MV-4-11 (cell line): ENCODE results near the gene SLC24A5.

ENCODE experiments used
- DNase-seq: peaks from one replicate; lab custom pipeline; 2025; lab: John Stamatoyannopoulos, UW

Gene SLC24A5

GRCh38 chr15:48120745-48121144 lies at the start of gene SLC24A5:
Gene SLC24A5 (plus strand): TSS chr15:48120990. CDS start chr15:48121045, 55 bp downstream.
- DNase-seq: no peak

DNA sequence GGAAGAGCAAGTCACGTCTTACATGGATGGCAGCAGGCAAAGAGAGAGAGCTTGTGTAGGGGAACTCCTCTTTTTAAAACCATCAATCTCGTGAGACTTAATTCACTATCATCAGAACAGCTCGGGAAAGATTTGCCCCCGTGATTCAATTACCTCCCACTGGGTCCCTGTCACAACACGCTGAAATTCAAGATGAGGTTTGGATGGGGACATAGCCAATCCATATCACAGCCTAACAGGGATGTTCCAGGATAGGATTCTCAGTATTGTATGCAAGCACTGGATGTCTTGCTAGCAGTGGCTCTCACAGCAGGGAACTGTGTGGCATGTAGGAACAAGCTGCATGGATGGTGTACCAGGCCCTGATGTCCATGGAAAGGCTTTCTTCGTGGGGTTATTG lies 47.8 kb upstream of the SLC24A5 start:
- DNase-seq: no peak

- DNase-seq: no peak
Observed at GRCh38 chr15:48073881-48074280, 46.9 kb upstream of the SLC24A5 start.

DNA sequence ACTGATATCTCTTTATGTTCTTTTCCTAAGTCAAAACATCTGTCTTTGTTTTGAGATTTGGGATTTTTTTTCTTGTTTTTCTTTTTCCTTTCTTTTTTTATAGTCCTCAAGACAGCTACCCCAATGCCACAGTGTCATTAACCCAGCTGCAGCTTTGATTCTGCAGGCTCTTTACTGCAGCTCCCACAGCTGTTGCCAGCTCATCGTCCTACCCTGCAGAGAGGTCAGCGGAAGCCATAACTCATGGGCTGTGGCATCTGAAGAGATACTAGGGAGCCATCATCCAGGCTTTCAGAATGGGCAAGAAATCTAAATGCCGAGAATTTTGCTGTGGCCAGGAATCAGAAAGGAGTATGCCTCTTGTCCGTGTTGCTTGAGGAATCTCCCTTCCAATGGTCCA lies 44.3 kb upstream of the SLC24A5 start:
- no peak for DNase-seq

GRCh38 chr15:48077616-48078184 lies 43.1 kb upstream of the SLC24A5 start:
- no peak for DNase-seq

DNA sequence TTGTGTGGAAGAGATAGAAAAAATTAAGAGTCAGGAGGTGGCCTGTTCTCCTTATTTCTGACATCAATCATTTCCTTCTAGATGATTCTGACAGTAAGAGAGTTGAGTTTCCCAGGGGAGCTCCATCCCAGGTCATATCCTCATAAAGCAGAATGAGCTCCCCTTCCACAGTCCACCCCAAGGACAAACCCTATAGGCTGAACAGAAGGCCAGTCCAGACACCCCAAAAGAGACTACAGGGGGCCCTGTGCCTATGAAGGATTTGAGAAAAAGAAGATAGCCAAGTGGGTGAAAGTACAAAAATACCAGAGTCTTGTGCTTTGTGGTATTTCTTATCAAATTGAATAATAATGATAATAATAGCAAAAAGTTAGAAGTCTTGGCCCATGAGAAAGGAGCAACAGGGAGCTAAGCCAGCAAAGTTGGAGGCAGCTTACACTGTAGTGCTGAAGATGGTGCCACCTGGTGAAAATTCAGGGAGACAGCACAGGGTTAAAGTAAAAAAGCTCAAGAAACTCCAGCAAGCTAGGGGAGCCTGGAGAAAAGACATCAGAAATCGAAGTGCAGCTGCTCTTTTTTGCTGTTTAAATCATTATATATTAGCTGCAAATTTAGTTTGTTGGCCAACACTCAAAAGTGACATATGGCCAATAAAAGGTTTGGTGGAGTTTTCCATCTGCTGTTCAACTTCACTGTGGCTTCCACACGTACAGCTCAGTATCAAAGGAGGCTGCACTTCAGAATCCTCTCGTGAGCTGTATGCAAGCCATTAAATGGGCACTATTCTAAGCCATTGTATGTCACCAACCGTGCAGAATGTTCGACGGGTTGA lies 35.8 kb upstream of the SLC24A5 start:
- peak; percentile 30 for DNase-seq

DNA sequence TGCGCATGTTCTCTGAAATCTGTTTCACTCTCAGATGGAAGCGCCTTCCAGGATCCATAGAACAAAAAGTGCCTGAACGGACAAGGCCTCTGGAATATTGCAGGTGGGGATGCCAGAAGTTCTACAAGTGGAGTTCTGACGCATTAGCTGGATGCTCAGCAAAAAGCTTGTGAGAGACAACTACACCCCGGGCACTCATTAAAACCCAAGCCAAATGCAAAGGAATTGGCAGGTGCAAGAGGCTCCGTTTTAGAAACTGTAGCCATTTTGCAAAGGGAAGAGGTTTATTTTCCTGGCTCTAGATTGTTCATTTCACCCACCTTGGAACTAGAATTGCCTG lies 35.2 kb upstream of the SLC24A5 start:
- no peak for DNase-seq

GRCh38 chr15:48086133-48086532 lies 34.7 kb upstream of the SLC24A5 start:
- DNase-seq: no peak

DNA sequence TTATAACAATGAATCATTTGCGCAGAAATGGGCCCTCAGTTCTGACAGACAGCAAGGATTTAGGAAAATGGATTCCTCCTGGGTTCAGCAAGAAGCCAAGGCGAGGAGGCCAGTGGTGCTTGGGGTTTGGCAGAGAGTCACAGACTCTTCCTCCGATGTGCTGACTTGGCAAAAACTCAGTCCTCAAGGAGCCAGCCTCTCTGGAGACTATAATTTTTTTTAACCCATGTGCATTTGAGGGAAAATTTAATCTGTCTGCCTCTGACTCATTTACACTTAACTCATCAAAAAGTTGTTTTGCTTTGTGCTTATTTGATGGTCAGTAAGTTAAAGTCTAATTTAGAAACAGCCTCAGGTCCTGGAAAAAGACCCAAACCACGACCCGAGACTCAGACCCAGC lies 34.2 kb upstream of the SLC24A5 start:
- DNase-seq: no peak

- DNase-seq: no peak
Observed at GRCh38 chr15:48087844-48088243, 32.9 kb upstream of the SLC24A5 start.

GRCh38 chr15:48089702-48090101 lies 31.1 kb upstream of the SLC24A5 start:
- DNase-seq: no peak

GRCh38 chr15:48090115-48090514 lies 30.7 kb upstream of the SLC24A5 start:
- no peak for DNase-seq

- DNase-seq: no peak
Observed at GRCh38 chr15:48090666-48091065, 30.1 kb upstream of the SLC24A5 start.

DNA sequence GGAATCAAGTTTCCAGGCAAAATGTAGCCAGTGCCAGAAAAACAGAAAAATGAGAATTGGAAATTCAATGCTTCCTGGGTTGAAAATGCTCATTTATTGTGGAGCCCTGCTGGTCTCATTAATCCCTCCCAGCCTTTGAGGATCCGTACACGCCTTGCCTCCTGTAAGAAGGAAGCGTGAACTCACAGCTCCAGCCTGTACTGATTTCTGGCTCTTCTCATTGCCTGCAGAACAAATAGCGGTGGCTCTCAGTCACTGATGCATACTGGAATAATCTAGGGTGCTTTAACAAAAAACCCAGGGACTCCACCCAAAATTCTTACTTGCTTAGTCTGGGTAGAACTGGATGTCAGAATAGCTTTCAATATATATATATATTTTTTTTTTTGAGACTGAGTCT lies 29.3 kb upstream of the SLC24A5 start:
- no peak for DNase-seq

GRCh38 chr15:48096355-48096786 lies 24.4 kb upstream of the SLC24A5 start:
- DNase-seq: no peak

DNA sequence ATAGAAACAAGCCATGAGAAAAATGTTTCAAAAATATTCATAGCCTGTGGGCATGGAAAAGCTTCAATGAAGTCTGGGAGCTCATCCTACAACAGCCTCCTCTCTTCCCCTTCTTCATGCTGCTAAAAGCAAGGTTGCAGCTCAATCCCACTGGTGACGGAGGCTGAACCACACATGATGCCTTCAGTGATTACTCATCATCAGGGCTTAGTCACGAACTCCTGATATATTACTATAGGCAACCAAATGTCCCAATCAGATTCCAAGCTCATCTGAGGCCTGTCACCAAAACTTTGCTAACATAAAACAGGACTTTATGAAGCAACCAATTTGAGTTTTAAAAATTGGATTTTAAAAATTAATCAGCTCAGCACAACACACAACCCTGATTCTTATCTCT lies 24.0 kb upstream of the SLC24A5 start:
- DNase-seq: peak; percentile 72

DNA sequence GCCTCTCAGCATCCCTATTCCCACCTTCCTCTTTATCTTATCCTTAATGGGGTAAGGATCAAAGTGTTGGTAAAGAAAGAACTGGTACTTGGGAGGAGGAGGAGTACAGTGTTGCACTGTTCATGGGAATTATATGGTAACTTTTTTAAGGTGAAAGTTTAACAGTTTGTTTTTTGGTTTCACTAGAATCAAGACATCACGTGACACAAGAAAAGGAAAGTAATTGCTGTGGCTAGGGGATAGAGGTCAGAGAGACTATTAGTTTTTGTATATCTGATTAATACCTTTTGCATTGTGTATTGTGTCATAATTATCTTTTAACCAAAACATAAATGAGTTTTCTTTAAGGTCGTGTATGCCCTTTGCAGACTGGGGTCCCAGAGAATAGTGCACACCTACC lies 23.5 kb upstream of the SLC24A5 start:
- no peak for DNase-seq

- DNase-seq: no peak
Observed at GRCh38 chr15:48101376-48101961, 19.3 kb upstream of the SLC24A5 start.

DNA sequence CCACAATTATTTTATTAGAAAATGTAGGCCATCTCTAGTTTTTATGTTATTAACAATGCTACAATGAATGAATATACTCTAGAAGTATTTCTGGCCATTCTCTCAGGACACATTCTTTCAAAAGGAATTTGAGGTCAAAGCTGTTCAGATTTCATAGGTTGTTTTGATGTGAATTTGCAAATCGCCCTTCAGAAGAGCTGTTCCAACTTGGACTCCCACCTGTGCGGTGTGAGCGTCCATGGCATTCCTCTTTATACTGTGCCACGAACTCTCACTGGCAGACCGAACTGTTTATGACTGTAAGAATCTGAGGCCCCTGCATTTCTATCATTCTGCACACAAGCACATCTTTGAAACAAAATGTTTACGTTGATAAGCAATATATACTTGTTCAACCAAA lies 18.6 kb upstream of the SLC24A5 start:
- no peak for DNase-seq

- peak; percentile 15 for DNase-seq
Observed at GRCh38 chr15:48103647-48104046, 17.1 kb upstream of the SLC24A5 start.

DNA sequence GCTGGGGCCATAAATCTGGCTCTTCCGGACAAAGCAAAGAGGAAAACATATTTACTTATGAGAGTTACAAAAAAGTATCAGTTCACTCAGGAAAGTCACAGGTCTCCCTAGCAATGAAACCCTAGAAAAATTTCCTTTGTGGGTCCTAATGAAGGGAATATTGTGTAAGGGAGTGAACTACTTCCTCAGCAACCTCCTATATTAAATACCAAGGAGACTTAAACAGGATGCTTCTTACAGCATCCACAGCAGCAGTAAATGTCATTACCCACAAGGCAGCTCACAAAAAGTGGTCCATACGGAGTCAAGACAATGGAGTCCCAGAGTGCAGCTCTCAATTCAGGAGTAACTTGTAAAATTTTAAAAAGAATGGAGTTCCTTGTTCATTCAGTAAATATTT lies 14.9 kb upstream of the SLC24A5 start:
- DNase-seq: no peak

DNA sequence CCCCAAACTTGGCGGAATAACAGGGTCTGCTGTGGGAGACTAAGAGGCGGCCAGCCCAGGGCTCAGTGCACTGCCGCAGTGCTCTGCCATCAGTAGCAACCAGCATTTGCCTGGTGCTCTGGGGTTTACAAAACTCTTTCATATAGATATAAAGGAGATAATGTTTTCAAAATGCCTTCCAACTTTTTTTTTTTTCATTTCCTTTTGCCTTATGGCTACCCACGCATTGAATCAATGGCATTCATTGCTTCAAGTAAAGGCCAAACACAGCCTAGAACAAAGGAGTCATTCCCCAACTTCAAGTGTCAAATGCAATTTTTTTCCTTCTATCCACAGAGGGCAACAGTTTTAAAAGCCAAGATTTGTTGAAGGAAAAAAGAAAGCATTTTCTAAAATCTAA lies 11.6 kb upstream of the SLC24A5 start:
- no peak for DNase-seq

DNA sequence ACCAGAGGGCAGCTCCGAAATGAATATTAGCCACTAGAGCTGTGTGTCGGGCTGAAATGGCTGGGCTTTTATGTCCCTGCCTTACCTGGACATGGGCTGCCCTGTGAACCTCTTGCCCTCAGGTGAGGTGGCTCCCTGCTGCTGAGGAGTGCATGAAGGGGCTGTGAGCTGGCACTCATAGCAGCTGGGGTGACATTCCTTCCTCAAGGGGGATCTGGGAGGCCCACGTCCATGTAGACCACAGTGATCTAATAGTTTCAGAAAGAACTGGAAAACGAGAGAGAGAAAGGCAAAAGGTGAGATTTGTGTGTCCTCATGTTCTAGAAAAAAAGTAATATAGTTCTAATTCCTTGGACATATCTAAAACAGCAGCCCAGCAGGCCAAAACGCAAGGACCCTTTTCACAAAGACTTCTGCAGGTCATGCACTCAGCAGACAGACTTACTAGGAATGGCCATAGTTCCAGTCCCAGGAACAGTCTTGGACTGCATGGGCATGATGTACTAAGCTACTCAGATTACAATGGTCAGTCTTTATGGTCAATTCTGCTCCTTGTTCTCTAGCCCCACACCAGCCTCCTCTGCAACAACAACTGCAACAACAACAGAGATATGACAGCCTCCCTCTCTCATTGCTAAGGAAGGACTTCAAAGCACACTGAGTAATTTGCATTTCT lies 10.8 kb upstream of the SLC24A5 start:
- DNase-seq: no peak
